Stimulated activated CD4-positive, alpha-beta T cell treated with anti-CD3 and anti-CD28 coated beads, Interleukin-15, amount 100 ng/mL, for 24 hours (primary cell): ENCODE results near the gene EPHA3.

Experiments used
- DNase-seq: peaks from one replicate; pipeline ENCODE4 v3.0.0-alpha.2; 2020

Gene EPHA3

DNA sequence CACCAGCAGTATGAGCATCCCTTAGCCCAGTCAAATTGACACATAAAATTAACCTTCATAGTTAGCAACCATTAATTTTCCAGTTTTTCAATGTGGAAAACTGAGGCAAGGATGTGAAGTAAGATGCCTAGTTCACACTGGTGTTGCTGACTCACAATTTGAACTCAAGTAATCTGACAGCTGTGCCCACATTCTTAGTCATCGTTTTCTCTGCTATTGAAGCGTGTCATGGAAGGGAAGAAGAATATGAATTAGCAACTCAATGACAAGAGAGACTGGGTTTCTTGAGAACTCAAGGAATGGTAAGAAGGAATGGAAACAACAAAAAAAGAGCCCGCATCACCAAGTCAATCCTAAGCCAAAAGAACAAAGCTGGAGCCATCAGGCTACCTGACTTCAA lies 261.4 kb downstream of the EPHA3 start:
- DNase-seq: no peak

GRCh38 chr3:89372456-89372855 lies 265.0 kb downstream of the EPHA3 start:
- no peak for DNase-seq

GRCh38 chr3:89373434-89373833 lies 266.0 kb downstream of the EPHA3 start:
- DNase-seq: no peak

- no peak for DNase-seq
Observed at GRCh38 chr3:89375451-89375850, 268.0 kb downstream of the EPHA3 start.

DNA sequence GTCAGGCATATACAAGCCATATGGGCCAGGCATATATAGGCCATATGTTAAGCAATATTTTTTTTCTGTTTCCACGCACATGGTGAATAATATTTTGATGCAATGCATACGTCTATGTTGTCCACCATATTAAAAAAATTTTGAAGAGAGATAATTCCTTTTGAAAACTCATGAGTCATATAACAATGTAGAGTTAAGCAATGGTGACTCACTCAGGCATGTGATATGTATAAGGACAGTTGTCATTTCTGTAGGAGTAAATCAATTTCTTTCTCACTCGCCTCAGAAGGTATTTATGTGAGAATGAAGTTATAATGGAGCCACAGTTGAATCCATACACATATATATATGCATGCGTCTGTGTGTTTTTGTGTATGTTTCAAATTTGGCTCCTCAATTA lies 272.6 kb downstream of the EPHA3 start:
- DNase-seq: no peak

DNA sequence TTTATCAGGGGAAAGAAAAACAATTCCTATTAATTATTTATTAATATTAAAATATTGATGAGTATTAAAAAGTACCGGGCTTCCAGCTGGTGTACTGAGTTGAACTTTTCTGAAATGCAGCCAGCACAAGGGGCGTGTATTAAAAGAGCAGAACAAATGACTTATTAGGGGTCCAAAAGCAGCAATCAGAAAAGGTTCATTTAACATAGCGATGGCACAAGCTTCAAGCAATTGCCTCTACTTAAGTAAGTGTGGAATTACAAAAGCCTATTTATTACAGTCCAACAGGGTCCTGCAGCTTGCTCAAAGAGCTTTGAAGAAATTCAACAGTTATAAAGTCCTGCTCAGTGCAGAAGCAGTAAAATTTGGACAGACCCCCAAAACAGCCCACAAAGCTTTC lies 285.6 kb downstream of the EPHA3 start:
- DNase-seq: no peak

DNA sequence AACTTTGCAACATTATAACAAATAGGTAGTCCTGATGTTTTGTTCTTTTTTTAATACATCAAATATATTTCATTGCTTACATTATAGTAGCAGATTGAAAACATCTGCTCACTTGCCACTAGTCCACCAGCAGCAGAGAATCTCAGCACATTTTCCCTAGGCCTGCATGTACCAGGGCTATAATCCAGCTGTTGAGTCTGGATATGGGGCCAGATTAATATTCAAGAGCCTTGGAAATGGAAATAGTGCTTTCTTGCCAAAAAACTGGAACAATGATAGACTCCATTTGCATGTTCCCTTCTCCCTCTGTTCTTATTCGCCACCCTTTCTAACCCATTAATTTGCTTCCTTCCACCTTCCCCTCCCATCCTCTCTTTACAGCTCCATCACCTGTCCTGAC lies 288.0 kb downstream of the EPHA3 start:
- DNase-seq: no peak

DNA sequence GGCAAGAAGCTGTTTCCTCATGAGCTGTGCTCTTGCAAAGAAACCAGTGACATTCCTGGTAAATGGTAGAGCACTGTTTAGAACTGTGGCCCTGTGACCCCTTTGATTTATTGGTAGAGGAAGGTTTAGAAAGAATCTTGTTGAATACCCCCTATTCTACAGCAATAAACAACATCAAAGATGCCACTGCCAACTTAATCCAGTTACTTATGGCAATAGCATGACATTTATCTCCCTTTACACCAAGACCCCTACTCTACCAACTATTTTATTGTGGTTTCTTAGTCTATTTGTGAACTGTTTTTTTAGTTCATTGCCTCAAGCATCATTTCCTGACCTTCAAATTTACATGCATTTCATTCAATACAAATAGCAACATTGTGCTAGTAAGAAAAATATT lies 288.6 kb downstream of the EPHA3 start:
- DNase-seq: no peak

DNA sequence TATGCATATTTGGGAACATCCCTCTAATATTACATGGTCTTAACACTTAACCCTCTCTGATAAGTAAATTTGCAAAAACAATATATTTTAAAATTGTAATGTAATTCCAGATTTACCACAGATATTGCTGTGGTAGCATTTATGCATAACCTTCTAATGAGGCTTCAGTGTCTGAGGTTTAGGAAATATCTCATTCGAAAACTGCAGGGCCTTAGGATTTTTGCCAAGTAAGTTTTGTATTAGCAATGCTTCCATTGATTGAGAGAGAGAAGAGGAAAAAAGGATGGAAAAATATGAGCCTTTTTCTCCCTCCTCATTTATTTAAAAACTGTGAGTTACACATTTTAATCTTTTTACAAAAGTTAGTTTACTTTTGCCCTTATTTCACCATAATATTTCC lies 294.6 kb downstream of the EPHA3 start:
- DNase-seq: no peak

DNA sequence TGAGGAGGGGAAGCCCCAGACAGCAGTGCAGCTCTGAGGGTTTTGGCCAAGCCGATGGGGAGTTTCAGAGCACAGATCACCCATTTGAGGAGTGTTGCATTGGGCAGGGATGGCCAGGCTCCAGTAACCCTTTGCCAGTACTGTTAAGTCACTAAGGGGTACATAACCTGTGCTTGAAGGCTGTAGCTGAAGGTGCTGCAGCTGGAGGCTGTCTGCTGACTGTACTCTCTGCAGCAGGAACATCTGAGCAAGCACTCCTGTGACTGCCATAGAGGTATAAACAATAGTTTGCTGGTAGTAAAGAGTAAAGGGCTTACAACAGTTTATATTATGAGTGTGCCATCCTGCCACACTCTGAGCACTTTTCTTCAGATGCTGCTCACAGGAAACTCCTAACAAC lies 297.8 kb downstream of the EPHA3 start:
- DNase-seq: no peak

DNA sequence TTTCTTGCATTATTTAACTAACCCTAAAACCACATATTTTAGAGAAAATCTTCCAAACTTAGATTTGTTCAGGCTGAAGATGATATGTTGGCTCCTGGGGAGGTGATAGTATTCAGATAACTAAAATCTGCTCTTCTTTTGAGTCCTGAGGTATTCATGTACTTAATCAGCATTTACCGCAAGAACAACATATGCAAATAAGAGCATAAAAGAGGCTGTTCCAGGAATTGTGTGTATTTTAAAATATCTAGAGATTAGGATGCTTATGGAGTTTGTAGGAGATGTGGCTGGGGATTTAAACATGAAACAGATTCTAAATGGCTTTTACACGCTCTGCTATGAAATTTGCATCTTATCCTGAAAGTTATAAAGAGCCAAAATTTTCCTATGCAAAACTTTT lies 298.2 kb downstream of the EPHA3 start:
- DNase-seq: no peak

DNA sequence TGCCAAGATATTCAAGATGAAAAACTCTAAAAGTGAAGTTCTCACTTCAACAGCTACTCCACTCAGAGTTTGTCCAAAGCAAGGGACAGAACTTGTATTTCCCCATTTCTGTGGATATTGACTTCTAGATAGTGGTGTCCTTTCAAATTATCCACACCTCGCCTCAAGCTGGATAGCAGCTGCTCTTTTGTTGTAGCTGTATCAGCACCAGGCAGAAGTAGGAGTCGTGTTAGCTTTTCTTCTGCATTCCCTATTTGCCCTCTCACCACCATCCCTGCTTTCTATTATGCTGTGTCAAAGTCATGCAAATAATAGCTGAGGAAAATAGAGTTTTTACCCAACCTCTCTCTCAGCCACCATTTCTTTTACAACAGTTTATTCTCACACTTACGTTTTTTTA lies 303.8 kb downstream of the EPHA3 start:
- DNase-seq: no peak

GRCh38 chr3:89414270-89414669 lies 306.8 kb downstream of the EPHA3 start:
- no peak for DNase-seq

DNA sequence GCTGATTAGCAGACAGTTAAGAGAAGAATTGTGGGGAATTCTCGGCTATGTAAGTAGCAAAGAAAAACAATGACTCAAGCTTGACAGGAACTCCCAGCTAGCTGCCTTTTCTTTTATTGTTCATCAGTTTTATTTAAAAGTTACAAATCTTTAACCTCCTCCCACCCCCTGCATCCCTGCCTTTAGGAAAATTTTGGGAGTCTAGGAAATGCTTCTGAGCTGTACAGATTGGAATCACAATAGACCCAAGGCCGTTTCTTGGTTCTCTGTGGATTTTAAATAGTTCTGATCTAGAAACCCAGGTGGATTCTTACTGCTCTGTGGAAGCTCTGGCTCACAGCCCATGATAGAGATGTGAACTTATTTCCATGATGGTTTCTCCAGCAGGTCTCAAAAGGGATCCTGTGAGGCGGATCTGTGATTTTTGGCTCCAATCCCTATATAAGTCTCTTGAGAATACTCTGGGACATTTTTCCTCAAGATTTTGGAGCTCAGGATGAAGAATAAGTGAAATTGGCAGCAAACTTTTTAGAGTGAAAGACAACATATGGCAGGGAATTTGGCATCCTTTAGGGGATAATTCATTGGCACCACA lies 312.3 kb downstream of the EPHA3 start:
- DNase-seq: no peak

GRCh38 chr3:89426060-89426459 lies 318.6 kb downstream of the EPHA3 start:
- no peak for DNase-seq

DNA sequence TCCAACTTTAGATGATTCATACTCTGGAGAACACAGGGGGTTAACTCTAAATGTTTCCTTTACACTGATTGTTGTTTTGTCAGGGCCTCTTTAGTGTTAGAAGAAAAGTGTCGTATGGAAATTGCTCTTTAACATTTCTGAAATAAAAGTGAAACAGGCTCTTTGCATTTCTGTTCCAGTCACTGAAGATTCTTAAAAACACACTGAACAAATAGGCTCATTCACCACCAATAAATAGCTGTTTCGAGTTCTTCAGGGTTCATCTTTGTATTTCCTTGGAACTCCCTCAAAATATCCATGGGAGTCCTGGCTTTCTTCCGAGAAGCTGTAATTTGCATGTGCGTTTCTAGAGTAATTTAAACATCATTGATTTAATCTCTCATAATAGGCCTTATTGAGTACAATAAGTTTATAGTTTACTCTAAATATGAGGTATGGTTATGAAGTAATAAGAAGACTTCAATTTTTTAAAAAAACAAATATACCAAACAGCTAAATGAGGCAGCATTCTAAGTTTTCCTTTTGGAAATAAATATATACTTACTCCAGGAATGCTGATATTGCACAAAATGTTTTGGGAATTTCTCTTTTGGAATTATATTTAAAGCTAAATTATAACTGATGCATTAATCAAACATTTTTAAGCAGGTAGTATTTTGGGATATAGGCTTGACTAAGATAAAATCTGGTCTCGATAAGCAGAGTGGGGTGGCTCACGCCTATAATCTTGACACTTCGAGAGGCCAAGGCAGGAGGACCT lies 327.4 kb downstream of the EPHA3 start:
- DNase-seq: no peak

DNA sequence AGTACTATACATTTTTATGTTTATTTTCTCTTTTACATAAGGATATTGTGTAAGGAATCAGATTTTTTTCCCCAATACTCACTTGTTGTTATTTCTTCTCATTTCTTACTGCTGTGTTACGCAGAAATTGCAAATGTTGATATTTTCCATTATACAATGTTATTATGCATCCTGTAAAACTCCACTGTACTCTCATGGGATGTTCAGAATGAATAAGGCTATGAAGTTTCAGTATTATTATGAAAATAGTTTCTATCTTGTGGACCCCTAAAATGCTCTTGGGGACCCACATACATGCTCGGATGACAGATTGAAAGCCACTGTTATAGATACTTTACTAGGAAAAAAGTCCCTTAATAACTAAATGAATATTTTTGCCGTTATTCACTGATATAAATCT lies 329.4 kb downstream of the EPHA3 start:
- DNase-seq: no peak

GRCh38 chr3:89440386-89440785 lies 333.0 kb downstream of the EPHA3 start:
- DNase-seq: no peak

- no peak for DNase-seq
Observed at GRCh38 chr3:89441141-89441540, 333.7 kb downstream of the EPHA3 start.

DNA sequence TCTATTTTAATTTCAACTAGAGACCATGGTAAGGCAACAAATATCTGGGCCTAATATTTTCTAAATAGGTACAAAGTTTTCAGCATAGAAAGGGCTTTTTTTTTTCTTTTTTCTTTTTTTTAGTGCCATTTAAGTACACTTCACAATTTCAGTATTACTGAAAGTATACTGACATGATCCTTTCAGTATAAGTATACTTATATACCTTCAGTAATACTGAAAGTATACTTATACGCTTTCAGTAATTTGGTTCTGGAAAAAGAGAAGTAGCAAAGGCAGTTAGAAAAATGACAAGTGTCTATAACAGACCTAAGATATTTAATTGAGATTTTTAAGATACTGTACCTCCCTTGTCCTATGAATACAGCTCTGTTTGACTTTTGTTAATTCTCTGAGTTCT lies 339.2 kb downstream of the EPHA3 start:
- DNase-seq: no peak

- DNase-seq: no peak
Observed at GRCh38 chr3:89447243-89447642, 339.8 kb downstream of the EPHA3 start.

GRCh38 chr3:89449086-89449485 lies 341.7 kb downstream of the EPHA3 start:
- no peak for DNase-seq

DNA sequence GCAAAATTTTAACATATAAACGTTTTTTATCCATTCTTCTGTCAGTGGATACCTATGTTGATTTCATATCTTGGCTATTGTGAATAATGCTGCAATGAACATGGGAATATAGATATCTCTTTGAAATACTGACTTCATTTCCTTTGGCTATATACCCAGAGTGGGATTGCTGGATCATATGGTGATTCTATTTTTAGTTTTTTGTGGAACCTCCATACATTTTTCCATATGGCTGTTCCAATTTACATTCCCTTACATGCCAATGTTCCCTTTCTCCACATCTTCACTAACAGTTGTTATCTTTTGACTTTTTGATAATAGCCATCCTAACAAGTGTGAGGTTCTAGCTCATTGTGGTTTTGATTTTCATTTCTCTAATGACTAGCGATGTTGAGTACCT lies 344.6 kb downstream of the EPHA3 start:
- DNase-seq: no peak

GRCh38 chr3:89455240-89455639 lies 347.8 kb downstream of the EPHA3 start:
- DNase-seq: no peak

DNA sequence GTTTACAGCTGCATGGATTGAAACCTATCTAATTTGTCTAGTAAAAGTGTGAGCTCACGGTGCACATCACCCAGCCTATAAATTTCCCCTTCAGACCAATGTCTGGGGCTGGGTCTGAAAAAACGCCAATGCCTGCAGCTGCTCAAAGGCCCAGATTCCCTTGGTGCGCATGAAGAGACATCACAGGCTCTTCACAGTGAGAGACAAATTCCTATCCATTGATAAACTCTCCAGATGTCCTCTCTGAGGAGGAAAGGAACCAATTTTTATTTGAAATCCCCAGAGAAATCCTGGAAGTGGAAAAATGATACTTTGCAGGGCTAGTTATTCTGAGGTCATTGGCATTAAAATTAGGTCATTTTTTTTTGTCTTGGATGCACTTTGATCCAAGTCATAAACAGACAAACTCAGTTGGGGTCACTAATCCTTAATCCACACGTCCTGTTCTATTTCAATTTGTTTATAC lies 360.5 kb downstream of the EPHA3 start:
- no peak for DNase-seq
